Measurements from ENCODE around the gene TBC1D1. TPM values are rescaled to one million over a fixed set of nuclear protein-coding genes. Genes with fewer than 3 reads are reported as not detected.

TBC1D1 gene
- total RNA-seq, 4 donors from 2014 or later: 66.2 to 120 (median 87.9) TPM

- no peak overlapping the region for H3K27ac ChIP-seq
- no peaks in the 10 kb centered on the region for H3K27me3 ChIP-seq
- peaks cover 0 to 41% (median 0%) of the 10 kb centered on the region in 3 donors for H3K36me3 ChIP-seq
- TF ChIP-seq POLR2A (IDR thresholded peaks at IDR 0.05) (no peak), CTCF (IDR thresholded peaks at IDR 0.05) (no peak)
- H3K4me1 ChIP-seq: no peaks in the 10 kb centered on the region
- H3K4me3 ChIP-seq: no peak overlapping the region
- no peaks in the 10 kb centered on the region for H3K9me3 ChIP-seq
- DNase-seq: no peak
These were observed 149.7 kb downstream of the TBC1D1 start for GRCh38 chr4:38040619-38041018.

- Histone ChIP-seq H3K4me3 (no peak overlapping the region), H3K4me1 (no peaks in the 10 kb centered on the region), H3K36me3 (peaks cover 0 to 40% (median 0%) of the 10 kb centered on the region in 3 donors), H3K27me3 (no peaks in the 10 kb centered on the region), H3K27ac (no peak overlapping the region), H3K9me3 (no peaks in the 10 kb centered on the region)
- TF ChIP-seq CTCF (IDR thresholded peaks at IDR 0.05) (no peak), POLR2A (IDR thresholded peaks at IDR 0.05) (no peak)
- no peak for DNase-seq
These were observed 153.2 kb downstream of the TBC1D1 start for GRCh38 chr4:38044060-38044459.

GRCh38 chr4:38045289-38045988 lies 154.6 kb downstream of the TBC1D1 start:
- H3K9me3 ChIP-seq: no peaks in the 10 kb centered on the region
- no peaks in the 10 kb centered on the region for H3K27me3 ChIP-seq
- H3K27ac ChIP-seq: no peak overlapping the region
- no peak for DNase-seq
- no peak for TF ChIP-seq POLR2A (IDR thresholded peaks at IDR 0.05)
- no peak for TF ChIP-seq CTCF (IDR thresholded peaks at IDR 0.05)
- no peaks in the 10 kb centered on the region for H3K4me1 ChIP-seq
- H3K4me3 ChIP-seq: no peak overlapping the region
- peaks cover 0 to 47% (median 0%) of the 10 kb centered on the region in 3 donors for H3K36me3 ChIP-seq

GRCh38 chr4:38046727-38047489 lies 156.0 kb downstream of the TBC1D1 start:
- Histone ChIP-seq H3K4me3 (no peak overlapping the region), H3K36me3 (peaks cover 0 to 48% (median 0%) of the 10 kb centered on the region in 3 donors), H3K4me1 (peaks cover 0 to 4% (median 0%) of the 10 kb centered on the region in 4 donors), H3K27me3 (no peaks in the 10 kb centered on the region), H3K9me3 (no peaks in the 10 kb centered on the region), H3K27ac (no peak overlapping the region)
- DNase-seq: no peak
- TF ChIP-seq POLR2A (IDR thresholded peaks at IDR 0.05): no peak
- TF ChIP-seq CTCF (IDR thresholded peaks at IDR 0.05): no peak

GRCh38 chr4:38049545-38050170 lies 158.8 kb downstream of the TBC1D1 start:
- DNase-seq: no peak
- Histone ChIP-seq H3K27ac (peak overlapping the region in 1 of 4 donors; percentile 64), H3K9me3 (no peaks in the 10 kb centered on the region), H3K27me3 (no peaks in the 10 kb centered on the region), H3K36me3 (peaks cover 0 to 45% (median 0%) of the 10 kb centered on the region in 3 donors), H3K4me1 (peaks cover 0 to 4% (median 0%) of the 10 kb centered on the region in 4 donors), H3K4me3 (no peak overlapping the region)
- TF ChIP-seq POLR2A (IDR thresholded peaks at IDR 0.05): no peak
- no peak for TF ChIP-seq CTCF (IDR thresholded peaks at IDR 0.05)
